ENCODE results near the gene DDX43. TPM values are rescaled to one million over a fixed set of nuclear protein-coding genes. Genes with fewer than 3 reads are reported as not detected.

DDX43 gene
- total RNA-seq, 1 experiment from 2014 or later = 24.9 TPM

DNA sequence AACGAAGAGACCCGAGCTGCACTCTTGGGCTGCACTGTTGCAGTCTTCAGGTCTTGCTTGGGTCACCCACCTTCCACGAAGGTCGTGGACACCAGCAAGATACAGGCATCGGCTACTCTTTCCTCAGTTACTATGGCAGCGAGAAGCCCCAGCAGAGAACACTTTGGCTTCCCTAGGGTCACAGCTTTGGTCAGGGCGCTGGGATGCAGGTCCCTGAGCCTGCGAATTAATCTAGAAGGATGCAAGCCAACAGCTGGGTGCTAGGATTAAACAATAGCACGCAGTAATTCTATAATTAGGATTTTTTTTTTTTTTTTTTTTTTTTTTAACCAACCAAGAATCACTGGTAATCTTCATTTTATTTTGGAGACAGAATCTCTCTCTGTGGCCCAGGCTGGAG, 30.1 kb upstream of the DDX43 start:
- Histone ChIP-seq H3K9me3 (ENCODE audit: control insufficient read depth, insufficient read depth, low read depth, low read length) (no peaks in the 10 kb centered on the region), H3K4me3 (ENCODE audit: low read depth in 2 of 2, low read length in 2 of 2) (no peak overlapping the region), H3K27ac (ENCODE audit: low read length) (no peak overlapping the region), H3K4me1 (ENCODE audit: control insufficient read depth, insufficient read depth, low read length) (no peaks in the 10 kb centered on the region), H3K36me3 (ENCODE audit: control insufficient read depth, insufficient read depth, low read length) (no peaks in the 10 kb centered on the region), H3K27me3 (ENCODE audit: control insufficient read depth, insufficient read depth, low read length) (no peaks in the 10 kb centered on the region)
- in situ Hi-C loops (cut with HindIII; ENCODE audit: low pct_unique_long_range_greater_than_20kb, low sequenced_read_pairs) (no loop called here), intact Hi-C loops (cut with micrococcal nuclease; ENCODE audit: unreplicated experiment) (no loop called here)
- DNase-seq (ENCODE audit: low read depth, low spot score) (no peak), ATAC-seq (no peak)
- no TSS peak for BruUV-seq (replicated peaks)
- CTCF ChIA-PET = interaction anchor here (0.7 kb wide), 1 partner anchor 17 kb away, joined by 11 read pairs; no protein-coding TSS in a partner anchor
- TF ChIP-seq POLR2AphosphoS5 (IDR thresholded peaks at IDR 0.05; ENCODE audit: low read depth, low read length) = no peak
- no peak for TF ChIP-seq SIN3A (IDR thresholded peaks at IDR 0.05; ENCODE audit: borderline replicate concordance, insufficient read depth, low read depth, low read length)
- TF ChIP-seq, protein P1, sequence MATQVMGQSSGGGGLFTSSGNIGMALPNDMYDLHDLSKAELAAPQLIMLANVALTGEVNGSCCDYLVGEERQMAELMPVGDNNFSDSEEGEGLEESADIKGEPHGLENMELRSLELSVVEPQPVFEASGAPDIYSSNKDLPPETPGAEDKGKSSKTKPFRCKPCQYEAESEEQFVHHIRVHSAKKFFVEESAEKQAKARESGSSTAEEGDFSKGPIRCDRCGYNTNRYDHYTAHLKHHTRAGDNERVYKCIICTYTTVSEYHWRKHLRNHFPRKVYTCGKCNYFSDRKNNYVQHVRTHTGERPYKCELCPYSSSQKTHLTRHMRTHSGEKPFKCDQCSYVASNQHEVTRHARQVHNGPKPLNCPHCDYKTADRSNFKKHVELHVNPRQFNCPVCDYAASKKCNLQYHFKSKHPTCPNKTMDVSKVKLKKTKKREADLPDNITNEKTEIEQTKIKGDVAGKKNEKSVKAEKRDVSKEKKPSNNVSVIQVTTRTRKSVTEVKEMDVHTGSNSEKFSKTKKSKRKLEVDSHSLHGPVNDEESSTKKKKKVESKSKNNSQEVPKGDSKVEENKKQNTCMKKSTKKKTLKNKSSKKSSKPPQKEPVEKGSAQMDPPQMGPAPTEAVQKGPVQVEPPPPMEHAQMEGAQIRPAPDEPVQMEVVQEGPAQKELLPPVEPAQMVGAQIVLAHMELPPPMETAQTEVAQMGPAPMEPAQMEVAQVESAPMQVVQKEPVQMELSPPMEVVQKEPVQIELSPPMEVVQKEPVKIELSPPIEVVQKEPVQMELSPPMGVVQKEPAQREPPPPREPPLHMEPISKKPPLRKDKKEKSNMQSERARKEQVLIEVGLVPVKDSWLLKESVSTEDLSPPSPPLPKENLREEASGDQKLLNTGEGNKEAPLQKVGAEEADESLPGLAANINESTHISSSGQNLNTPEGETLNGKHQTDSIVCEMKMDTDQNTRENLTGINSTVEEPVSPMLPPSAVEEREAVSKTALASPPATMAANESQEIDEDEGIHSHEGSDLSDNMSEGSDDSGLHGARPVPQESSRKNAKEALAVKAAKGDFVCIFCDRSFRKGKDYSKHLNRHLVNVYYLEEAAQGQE (IDR thresholded peaks at IDR 0.05; ENCODE audit: insufficient read depth in 1 of 2, low read depth in 2 of 2, low read length in 1 of 2) = no peak
- TF ChIP-seq TCF7L2 (IDR thresholded peaks at IDR 0.05; ENCODE audit: low read depth, low read length) = no peak
- TF ChIP-seq, protein P2, sequence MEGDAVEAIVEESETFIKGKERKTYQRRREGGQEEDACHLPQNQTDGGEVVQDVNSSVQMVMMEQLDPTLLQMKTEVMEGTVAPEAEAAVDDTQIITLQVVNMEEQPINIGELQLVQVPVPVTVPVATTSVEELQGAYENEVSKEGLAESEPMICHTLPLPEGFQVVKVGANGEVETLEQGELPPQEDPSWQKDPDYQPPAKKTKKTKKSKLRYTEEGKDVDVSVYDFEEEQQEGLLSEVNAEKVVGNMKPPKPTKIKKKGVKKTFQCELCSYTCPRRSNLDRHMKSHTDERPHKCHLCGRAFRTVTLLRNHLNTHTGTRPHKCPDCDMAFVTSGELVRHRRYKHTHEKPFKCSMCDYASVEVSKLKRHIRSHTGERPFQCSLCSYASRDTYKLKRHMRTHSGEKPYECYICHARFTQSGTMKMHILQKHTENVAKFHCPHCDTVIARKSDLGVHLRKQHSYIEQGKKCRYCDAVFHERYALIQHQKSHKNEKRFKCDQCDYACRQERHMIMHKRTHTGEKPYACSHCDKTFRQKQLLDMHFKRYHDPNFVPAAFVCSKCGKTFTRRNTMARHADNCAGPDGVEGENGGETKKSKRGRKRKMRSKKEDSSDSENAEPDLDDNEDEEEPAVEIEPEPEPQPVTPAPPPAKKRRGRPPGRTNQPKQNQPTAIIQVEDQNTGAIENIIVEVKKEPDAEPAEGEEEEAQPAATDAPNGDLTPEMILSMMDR (IDR thresholded peaks at IDR 0.05) = no peak
- POLR2A ChIA-PET = no interaction called here

DNA sequence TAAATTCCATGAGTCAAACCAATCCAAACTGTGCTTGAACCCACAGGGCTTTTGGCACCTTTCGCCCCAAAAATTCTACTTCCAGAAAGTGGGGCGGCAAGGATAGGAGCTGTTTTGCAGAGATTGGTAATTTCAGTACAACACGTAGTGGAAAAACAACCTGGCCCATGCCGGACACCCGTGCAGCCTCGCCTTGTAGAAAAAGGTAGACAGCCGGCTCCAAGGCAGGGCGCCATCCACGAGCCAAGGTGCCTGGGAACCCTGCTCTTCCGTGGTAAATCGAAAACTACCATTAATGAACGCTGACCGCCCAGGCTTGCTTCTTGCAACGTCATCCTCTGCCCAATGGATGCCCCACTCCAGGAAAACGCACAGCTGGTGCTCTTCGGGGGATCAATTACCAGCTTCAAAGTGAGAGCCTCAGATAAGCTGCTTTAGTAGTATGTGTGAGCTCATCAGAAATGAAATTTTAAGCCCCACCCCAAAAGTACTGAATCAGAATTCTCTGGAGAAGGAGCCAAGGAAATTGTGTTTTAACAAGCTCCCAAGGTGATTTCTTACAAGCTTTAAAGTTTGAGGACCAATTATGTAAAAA, 26.8 kb upstream of the DDX43 start:
- Histone ChIP-seq H3K4me3 (ENCODE audit: low read depth in 2 of 2, low read length in 2 of 2) (no peak overlapping the region), H3K9me3 (ENCODE audit: control insufficient read depth, insufficient read depth, low read depth, low read length) (no peaks in the 10 kb centered on the region), H3K27ac (ENCODE audit: low read length) (no peak overlapping the region), H3K4me1 (ENCODE audit: control insufficient read depth, insufficient read depth, low read length) (no peaks in the 10 kb centered on the region), H3K27me3 (ENCODE audit: control insufficient read depth, insufficient read depth, low read length) (no peaks in the 10 kb centered on the region), H3K36me3 (ENCODE audit: control insufficient read depth, insufficient read depth, low read length) (no peaks in the 10 kb centered on the region)
- POLR2A ChIA-PET = no interaction called here
- no TSS peak for BruUV-seq (replicated peaks)
- intact Hi-C loops (cut with micrococcal nuclease; ENCODE audit: unreplicated experiment) = no loop called here
- in situ Hi-C loops (cut with HindIII; ENCODE audit: low pct_unique_long_range_greater_than_20kb, low sequenced_read_pairs) = no loop called here
- CTCF ChIA-PET = interaction anchor here (0.6 kb wide), 1 partner anchor 82 kb away, joined by 3 read pairs; no protein-coding TSS in a partner anchor
- TF ChIP-seq, protein P1 (IDR thresholded peaks at IDR 0.05; ENCODE audit: insufficient read depth in 1 of 2, low read depth in 2 of 2, low read length in 1 of 2) = no peak
- no peak for TF ChIP-seq TCF7L2 (IDR thresholded peaks at IDR 0.05; ENCODE audit: low read depth, low read length)
- TF ChIP-seq SIN3A (IDR thresholded peaks at IDR 0.05; ENCODE audit: borderline replicate concordance, insufficient read depth, low read depth, low read length) = no peak
- no peak for TF ChIP-seq POLR2AphosphoS5 (IDR thresholded peaks at IDR 0.05; ENCODE audit: low read depth, low read length)
- TF ChIP-seq, protein P2 (IDR thresholded peaks at IDR 0.05) = no peak
- ATAC-seq = no peak
- DNase-seq (ENCODE audit: low read depth, low spot score) = no peak

Measured in Panc1 (cell line).